Effector memory CD4-positive, alpha-beta T cell (primary cell): ENCODE measurements around the gene COPS9.

Experiments
- DNase-seq, 3 donors: peaks; one replicate each; pipeline ENCODE4 v3.0.0-alpha.2; 2020
- H3K27ac ChIP-seq: 2 replicates; pipeline ENCODE4 v1.7.0; 2013; ENCODE audit warnings: mild to moderate bottlenecking, low read length, moderate library complexity; ENCODE audit not compliant: insufficient read depth, poor library complexity, severe bottlenecking
- H3K27me3 ChIP-seq: replicated peaks from 2 replicates; pipeline ENCODE4 v1.7.0; 2013; ENCODE audit warnings: mild to moderate bottlenecking, low read length; ENCODE audit not compliant: insufficient read depth, control insufficient read depth, poor library complexity, severe bottlenecking
- H3K36me3 ChIP-seq: 2 replicates; pipeline ENCODE4 v1.7.0; 2013; ENCODE audit warnings: mild to moderate bottlenecking, low read length, moderate library complexity; ENCODE audit not compliant: control insufficient read depth, insufficient read depth
- H3K4me1 ChIP-seq: 2 replicates; pipeline ENCODE4 v1.7.0; 2013; ENCODE audit warnings: low read length, mild to moderate bottlenecking; ENCODE audit not compliant: control insufficient read depth, insufficient read depth, poor library complexity, severe bottlenecking
- H3K4me3 ChIP-seq: 2 replicates; pipeline ENCODE4 v1.7.0; 2013; ENCODE audit warnings: low read length, low read depth, mild to moderate bottlenecking; ENCODE audit not compliant: insufficient read depth, poor library complexity, severe bottlenecking
- H3K9me3 ChIP-seq: 2 replicates; pipeline ENCODE4 v1.7.0; 2013; ENCODE audit warnings: mild to moderate bottlenecking, low read length, moderate library complexity; ENCODE audit not compliant: control insufficient read depth
- total RNA-seq, 3 donors: gene quantifications; one replicate each; lab custom pipeline; 2026; lab: John Stamatoyannopoulos, UW

Gene COPS9
- 11.2 to 21.3 (median 12.2) reads per million in 3 donors for total RNA-seq

GRCh38 chr2:240136013-240136670, at the start of gene COPS9:
TSS of gene COPS9 (minus strand) at chr2:240136305. CDS start at chr2:240136284, 21 bp downstream.
- H3K27me3 ChIP-seq = no peaks in the 10 kb centered on the region
- peaks cover 26% of the 10 kb centered on the region for H3K36me3 ChIP-seq
- peak within 1 kb of the TSS; percentile 56 for H3K27ac ChIP-seq
- H3K4me3 ChIP-seq = peak within 1 kb of the TSS; percentile 97
- peak; percentile 63 to 74 (median 73) for DNase-seq
- no peaks in the 10 kb centered on the region for H3K9me3 ChIP-seq
- peaks cover 11% of the 10 kb centered on the region for H3K4me1 ChIP-seq

GRCh38 chr2:240184656-240185055, 48.6 kb upstream of the COPS9 start:
- Histone ChIP-seq H3K36me3 (no peaks in the 10 kb centered on the region), H3K9me3 (no peaks in the 10 kb centered on the region), H3K4me1 (no peaks in the 10 kb centered on the region), H3K27me3 (no peaks in the 10 kb centered on the region), H3K27ac (no peak overlapping the region), H3K4me3 (no peak overlapping the region)
- DNase-seq = no peak

- no peak overlapping the region for H3K27ac ChIP-seq
- DNase-seq = no peak
- no peaks in the 10 kb centered on the region for H3K9me3 ChIP-seq
- H3K4me3 ChIP-seq = no peak overlapping the region
- H3K27me3 ChIP-seq = no peaks in the 10 kb centered on the region
- no peaks in the 10 kb centered on the region for H3K4me1 ChIP-seq
- H3K36me3 ChIP-seq = no peaks in the 10 kb centered on the region
These were observed 47.9 kb upstream of the COPS9 start for GRCh38 chr2:240183875-240184590.

- no peak for DNase-seq
- H3K27ac ChIP-seq = no peak overlapping the region
These were observed 47.1 kb upstream of the COPS9 start for GRCh38 chr2:240183006-240183874.

GRCh38 chr2:240182476-240182875, 46.4 kb upstream of the COPS9 start:
- Histone ChIP-seq H3K36me3 (no peaks in the 10 kb centered on the region), H3K9me3 (no peaks in the 10 kb centered on the region), H3K4me1 (no peaks in the 10 kb centered on the region), H3K27me3 (no peaks in the 10 kb centered on the region), H3K4me3 (no peak overlapping the region), H3K27ac (no peak overlapping the region)
- DNase-seq = no peak

More at GRCh38 chr2:240183006-240183874, 47.1 kb upstream of the COPS9 start:
- Histone ChIP-seq H3K9me3 (no peaks in the 10 kb centered on the region), H3K4me1 (no peaks in the 10 kb centered on the region), H3K36me3 (no peaks in the 10 kb centered on the region), H3K4me3 (no peak overlapping the region), H3K27me3 (no peaks in the 10 kb centered on the region)

GRCh38 chr2:240182001-240182400, 45.9 kb upstream of the COPS9 start:
- H3K27me3 ChIP-seq = no peaks in the 10 kb centered on the region
- no peak overlapping the region for H3K4me3 ChIP-seq
- H3K36me3 ChIP-seq = no peaks in the 10 kb centered on the region
- no peaks in the 10 kb centered on the region for H3K9me3 ChIP-seq
- DNase-seq = no peak
- H3K4me1 ChIP-seq = no peaks in the 10 kb centered on the region
- no peak overlapping the region for H3K27ac ChIP-seq

- Histone ChIP-seq H3K27me3 (no peaks in the 10 kb centered on the region), H3K9me3 (no peaks in the 10 kb centered on the region), H3K4me1 (no peaks in the 10 kb centered on the region), H3K27ac (no peak overlapping the region), H3K4me3 (no peak overlapping the region), H3K36me3 (no peaks in the 10 kb centered on the region)
- no peak for DNase-seq
These were observed 44.0 kb upstream of the COPS9 start for GRCh38 chr2:240179941-240180666.

GRCh38 chr2:240179186-240179815, 43.2 kb upstream of the COPS9 start:
- no peak for DNase-seq
- Histone ChIP-seq H3K27me3 (no peaks in the 10 kb centered on the region), H3K9me3 (no peaks in the 10 kb centered on the region), H3K4me1 (no peaks in the 10 kb centered on the region), H3K36me3 (no peaks in the 10 kb centered on the region), H3K4me3 (no peak overlapping the region), H3K27ac (no peak overlapping the region)

GRCh38 chr2:240178564-240178963, 42.5 kb upstream of the COPS9 start:
- H3K27ac ChIP-seq = no peak overlapping the region
- H3K27me3 ChIP-seq = no peaks in the 10 kb centered on the region
- DNase-seq = no peak
- H3K4me1 ChIP-seq = no peaks in the 10 kb centered on the region
- no peaks in the 10 kb centered on the region for H3K9me3 ChIP-seq
- H3K4me3 ChIP-seq = no peak overlapping the region
- H3K36me3 ChIP-seq = no peaks in the 10 kb centered on the region
